B cell (primary cell): ENCODE results near the gene FKBP1A. TPM values are rescaled to one million over a fixed set of nuclear protein-coding genes. Genes with fewer than 3 reads are reported as not detected.
A peak's percentile ranks its signal among the peaks of the same experiment; 100 is the strongest.

Experiments
- ATAC-seq: fragments of 200-7000 bp; cut with Tn5 transposase; one replicate; pipeline ENCODE4 v1.10.0; 2021; ENCODE audit warnings: low read depth, mild to moderate bottlenecking, moderate number of reproducible peaks, moderate library complexity
- CTCF ChIA-PET: fragments of 350-600 bp; sonication (Branson Sonifier 250); formaldehyde crosslinking; loops from one replicate; lab custom pipeline; 2021; ENCODE audit warnings: antibody characterized with exemption, inconsistent platforms; lab: Charles Lee
- POLR2A ChIA-PET: fragments of 350-600 bp; sonication (Branson Sonifier 250); formaldehyde crosslinking; loops from one replicate; lab custom pipeline; 2021; ENCODE audit warnings: antibody characterized with exemption; lab: Charles Lee
- DNase-seq: peaks from one replicate; pipeline ENCODE4 v3.0.0; 2013
- H2AFZ ChIP-seq: 2 replicates; pipeline ENCODE4 v1.6.1; 2012; ENCODE audit warnings: mild to moderate bottlenecking, low read depth, low read length; ENCODE audit not compliant: insufficient read depth, poor library complexity, severe bottlenecking
- H3K27ac ChIP-seq, 2 donors: 1 replicate in 1 of 2; 2 replicates in 1 of 2; pipeline ENCODE4 v1.5.1; 2012 to 2013; ENCODE audit warnings: low read length in 2 of 2, mild to moderate bottlenecking in 2 of 2, moderate library complexity in 1 of 2
- H3K27me3 ChIP-seq, 4 experiments: fragments of 200-600 bp in 1 of 4; sonication (generic) in 1 of 4; replicated peaks in 1 of 4; 1 replicate in 2 of 4; 2 replicates in 2 of 4; pipeline versions ENCODE4 v1.6.1 to v1.7.0; 2013 to 2016; ENCODE audit warnings: low read length in 3 of 4, mild to moderate bottlenecking in 2 of 4, mixed read lengths in 1 of 4, moderate library complexity in 1 of 4; ENCODE audit not compliant: insufficient read depth in 4 of 4, control insufficient read depth in 3 of 4; ENCODE audit errors: control extremely low read depth in 1 of 4
- H3K36me3 ChIP-seq, 2 experiments: replicated peaks in 1 of 2; 1 replicate in 1 of 2; 2 replicates in 1 of 2; pipeline versions ENCODE4 v1.6.1 to v1.7.1; 2013; ENCODE audit warnings: low read length in 1 of 2; ENCODE audit not compliant: insufficient read depth in 2 of 2, control insufficient read depth in 1 of 2; ENCODE audit errors: control extremely low read depth in 1 of 2, extremely low read depth in 1 of 2
- H3K4me1 ChIP-seq, 2 donors: fragments of 200-600 bp in 1 of 2; sonication (generic) in 1 of 2; 1 replicate in 1 of 2; 2 replicates in 1 of 2; pipeline versions ENCODE4 v1.5.1 to v1.6.1; 2013 to 2017; ENCODE audit warnings: low read length in 2 of 2; ENCODE audit not compliant: control insufficient read depth in 2 of 2, insufficient read depth in 2 of 2
- H3K4me2 ChIP-seq: replicated peaks from 2 replicates; pipeline ENCODE3; 2012; ENCODE audit warnings: mild to moderate bottlenecking, low read depth, low read length; ENCODE audit not compliant: poor library complexity, severe bottlenecking
- H3K4me3 ChIP-seq, 5 experiments: fragments of 200-600 bp in 1 of 5; sonication (generic) in 1 of 5; 1 replicate in 3 of 5; 2 replicates in 2 of 5; pipeline versions ENCODE4 v1.5.1 to v1.7.0; 2011 to 2016; ENCODE audit warnings: low read length in 4 of 5, mild to moderate bottlenecking in 4 of 5, low read depth in 2 of 5, control low read depth in 1 of 5, moderate library complexity in 1 of 5; ENCODE audit not compliant: insufficient read depth in 1 of 5; ENCODE audit errors: control extremely low read depth in 1 of 5, extremely low read depth in 1 of 5
- H3K79me2 ChIP-seq: fragments of 200-600 bp; sonication (generic); one replicate; pipeline ENCODE4 v1.6.0; 2016; ENCODE audit warnings: low read length; ENCODE audit not compliant: control insufficient read depth, insufficient read depth
- H3K9ac ChIP-seq: fragments of 200-600 bp; sonication (generic); 2 replicates; pipeline ENCODE4 v1.6.1; 2017; ENCODE audit warnings: mild to moderate bottlenecking, low read length, moderate library complexity
- H3K9me3 ChIP-seq, 3 donors: one replicate each; pipeline versions ENCODE4 v1.6.1 to v1.7.1; 2013; ENCODE audit warnings: low read length in 2 of 3; ENCODE audit not compliant: control insufficient read depth in 2 of 3, insufficient read depth in 1 of 3; ENCODE audit errors: control extremely low read depth in 1 of 3
- H4K20me1 ChIP-seq: 2 replicates; pipeline ENCODE4 v1.6.0; 2012; ENCODE audit warnings: mild to moderate bottlenecking, low read length; ENCODE audit not compliant: insufficient read depth, control insufficient read depth, poor library complexity, severe bottlenecking
- H3K27ac Mint-ChIP-seq: one replicate; pipeline ENCODE4 v1.8.0; 2021; ENCODE audit warnings: mixed read lengths
- H3K27me3 Mint-ChIP-seq: one replicate; pipeline ENCODE4 v1.8.0; 2021; ENCODE audit warnings: mixed read lengths
- H3K4me1 Mint-ChIP-seq: one replicate; pipeline ENCODE4 v1.8.0; 2021; ENCODE audit warnings: mixed read lengths
- H3K4me3 Mint-ChIP-seq: one replicate; pipeline ENCODE4 v1.8.0; 2021; ENCODE audit warnings: mixed read lengths
- H3K9me3 Mint-ChIP-seq: one replicate; pipeline ENCODE4 v1.8.0; 2022; ENCODE audit warnings: mixed read lengths; ENCODE audit not compliant: insufficient read depth
- CTCF ChIP-seq: fragments of 200-600 bp; IDR thresholded peaks from one replicate; pipeline ENCODE4 v1.8.0; 2022; ENCODE audit warnings: antibody characterized with exemption, mild to moderate bottlenecking
- EZH2 ChIP-seq: IDR thresholded peaks from 2 replicates; pipeline ENCODE4 v1.6.1; 2012; ENCODE audit warnings: borderline replicate concordance, low read depth, mild to moderate bottlenecking, moderate library complexity, low read length; ENCODE audit not compliant: insufficient read depth, poor library complexity, severe bottlenecking
- WGBS: methylation state at CpG from one replicate; pipeline ENCODE4 v1.1.5; 2013; ENCODE audit warnings: missing lambda C conversion rate; ENCODE audit not compliant: insufficient coverage; 5-methylcytosine and 5-hydroxymethylcytosine counted together
- intact Hi-C: fragments of 100-400 bp; cut with micrococcal nuclease; formaldehyde crosslinking; loops from one replicate; pipeline ENCODE4 v1.10.0; 2022
- polyA plus RNA-seq: library from polyadenylated mRNA; depleted of rRNA; stranded (reverse); fragments of >200 nt; gene quantifications from 2 replicates; pipeline ENCODE4 v1.2.3, GENCODE V29; 2012
- total RNA-seq, 2 donors: library from RNA; stranded (reverse); fragments of 120-200 nt in 1 of 2; gene quantifications; 1 replicate in 1 of 2; 2 replicates in 1 of 2; pipeline versions ENCODE4 v1.2.3 to v1.2.4, GENCODE V29; 2013 to 2022

Gene FKBP1A
- total and polyA plus RNA-seq, 2 donors (not counting 1 experiment from before 2014, with no cell fraction given) = 86.3 to 86.7 TPM

GRCh38 chr20:1331101-1331500, 61.8 kb downstream of the FKBP1A start:
- peaks cover 76% of the 10 kb centered on the region for H3K79me2 ChIP-seq
- H3K27ac Mint-ChIP-seq = peak overlapping the region; percentile 32
- no peak overlapping the region for H3K4me3 ChIP-seq
- ATAC-seq (no peak), DNase-seq (no peak)
- no peak for TF ChIP-seq EZH2
- TF ChIP-seq CTCF = no peak
- H2AFZ ChIP-seq = no peak overlapping the region
- no peaks in the 10 kb centered on the region for H3K27me3 Mint-ChIP-seq
- ChIA-PET POLR2A (no interaction called here), CTCF (no interaction called here)
- peak overlapping the region; percentile 71 to 77 for H3K27ac ChIP-seq
- peaks cover 4% of the 10 kb centered on the region for H4K20me1 ChIP-seq
- H3K4me1 ChIP-seq = peaks cover 20% of the 10 kb centered on the region in 2 donors
- no peak overlapping the region for H3K9ac ChIP-seq
- peaks cover 0 to 19% of the 10 kb centered on the region in 2 experiments for H3K36me3 ChIP-seq
- H3K9me3 Mint-ChIP-seq = no peaks in the 10 kb centered on the region
- no peaks in the 10 kb centered on the region for H3K9me3 ChIP-seq
- WGBS = 100% methylated on average over 2 of the region's 2 CpGs
- H3K4me3 Mint-ChIP-seq = no peak overlapping the region
- H3K27me3 ChIP-seq = no peaks in the 10 kb centered on the region
- peaks cover 54% of the 10 kb centered on the region for H3K4me1 Mint-ChIP-seq
- no peak overlapping the region for H3K4me2 ChIP-seq
- intact Hi-C loops = no loop called here

DNA sequence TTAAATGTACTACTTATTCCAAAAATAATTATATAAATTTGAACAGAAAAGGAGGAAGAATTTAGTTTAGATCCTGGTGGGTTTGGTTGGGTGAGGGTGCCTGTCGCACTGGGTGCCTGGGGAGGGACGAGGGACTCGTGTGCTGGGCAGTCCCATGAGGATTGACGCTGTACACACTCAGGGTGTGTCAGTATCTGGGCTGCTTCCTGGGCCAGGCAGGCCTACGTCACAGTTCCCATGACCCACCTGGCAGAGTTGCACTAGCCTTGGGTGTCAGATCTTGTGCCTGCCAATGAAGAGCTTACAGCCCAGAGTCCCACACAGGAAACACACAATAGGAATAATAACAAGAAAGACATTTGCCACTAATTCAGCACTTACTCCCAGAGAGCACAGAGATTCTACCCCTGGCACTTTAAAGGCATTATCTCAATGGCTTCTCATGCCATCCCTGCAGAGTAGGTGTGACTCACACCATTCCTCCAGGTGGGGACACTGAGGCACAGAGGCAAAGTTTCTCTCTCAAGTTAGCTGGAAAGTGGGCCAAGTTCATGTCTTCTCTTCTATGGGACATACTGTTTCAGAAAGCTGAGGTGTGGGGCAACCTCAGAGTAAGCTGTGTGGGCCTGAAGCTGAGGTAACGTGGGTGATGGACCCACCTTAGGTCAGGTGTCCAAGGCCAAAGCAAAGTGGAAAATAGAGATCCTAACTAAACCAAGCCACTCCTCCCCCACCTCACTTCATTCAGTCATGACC, 62.6 kb downstream of the FKBP1A start:
- Histone ChIP-seq H3K27me3 (no peaks in the 10 kb centered on the region), H3K9ac (no peak overlapping the region), H3K79me2 (peaks cover 84% of the 10 kb centered on the region), H4K20me1 (peaks cover 4% of the 10 kb centered on the region), H3K4me3 (no peak overlapping the region), H3K27ac (peak overlapping the region; percentile 71 to 77), H3K4me2 (peak overlapping the region; percentile 18), H3K36me3 (peaks cover 0 to 19% of the 10 kb centered on the region in 2 experiments), H3K4me1 (peaks cover 24 to 26% of the 10 kb centered on the region in 2 donors), H3K9me3 (no peaks in the 10 kb centered on the region), H2AFZ (no peak overlapping the region)
- peak overlapping the region; percentile 70 for H3K4me3 Mint-ChIP-seq
- H3K27me3 Mint-ChIP-seq = no peaks in the 10 kb centered on the region
- 53% methylated on average over 5 of the region's 6 CpGs for WGBS
- intact Hi-C loops = no loop called here
- ATAC-seq = peak; percentile 66
- ChIA-PET CTCF (interaction anchor here (1.0 kb wide), 1 partner anchor 135 kb away, joined by 3 read pairs; no protein-coding TSS in a partner anchor), POLR2A (no interaction called here)
- no peak for TF ChIP-seq CTCF
- TF ChIP-seq EZH2 = no peak
- H3K4me1 Mint-ChIP-seq = peaks cover 47% of the 10 kb centered on the region
- peak overlapping the region; percentile 84 for H3K27ac Mint-ChIP-seq
- H3K9me3 Mint-ChIP-seq = no peaks in the 10 kb centered on the region
- DNase-seq = peak; percentile 79
